ENCODE results near the gene PEAK3. TPM values are rescaled to one million over a fixed set of nuclear protein-coding genes. Genes with fewer than 3 reads are reported as not detected.

The PEAK3 gene
- polyA plus RNA-seq, 1 of the 3 experiments (the other 2 are of a cell fraction): not detected

DNA sequence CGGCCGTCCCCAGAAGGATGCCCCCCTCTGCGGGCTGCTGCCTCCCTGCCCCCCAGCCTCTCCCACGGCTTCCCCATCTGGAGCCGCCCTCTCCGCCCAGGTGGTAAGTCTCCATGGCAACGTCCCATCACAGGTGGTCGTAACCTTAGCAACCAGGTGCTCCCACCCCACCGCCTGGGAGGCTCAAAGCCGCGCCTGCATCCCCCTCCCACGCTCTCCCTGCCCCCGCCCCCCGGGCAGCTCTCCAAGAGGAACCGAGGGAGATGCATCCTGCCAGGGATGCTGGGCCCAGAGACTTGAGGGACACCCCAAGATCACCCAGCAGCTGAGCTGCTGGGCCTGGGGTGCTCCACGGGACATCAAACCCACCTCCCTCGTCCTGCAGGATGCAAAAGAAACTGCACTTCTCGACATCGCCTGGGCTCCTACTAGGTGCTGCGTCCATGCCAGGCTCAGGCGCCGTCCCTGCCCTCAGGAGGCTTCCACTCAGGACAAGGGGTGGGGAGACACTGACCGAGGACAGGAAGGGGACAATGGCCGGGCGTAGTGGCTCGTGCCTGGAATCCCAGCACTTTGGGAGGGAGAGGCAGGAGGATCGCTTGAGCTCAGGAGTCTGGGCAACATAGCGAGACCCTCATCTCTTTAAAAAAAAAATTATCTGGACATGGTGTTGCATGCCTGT is 31.0 kb upstream of the PEAK3 start:
- Histone ChIP-seq H3K9me3 (no peaks in the 10 kb centered on the region), H3K27me3 (ENCODE audit: insufficient read depth) (no peaks in the 10 kb centered on the region), H3K9me2 (no peaks in the 10 kb centered on the region), H3K9ac (no peak overlapping the region), H3K27ac (ENCODE audit: low read depth in 2 of 2, low read length in 1 of 2) (no peak overlapping the region), H3K36me3 (replicated peaks in 1 of 2; ENCODE audit: control insufficient read depth in 1 of 2, insufficient read depth in 2 of 2, low read length in 1 of 2) (no peaks in the 10 kb centered on the region), H2AFZ (ENCODE audit: low read depth) (no peak overlapping the region), H3K4me3 (ENCODE audit: low read depth in 2 of 2, low read length in 1 of 2) (no peak overlapping the region), H4K20me1 (ENCODE audit: insufficient read depth) (no peaks in the 10 kb centered on the region), H3K4me2 (no peak overlapping the region), H3K79me2 (ENCODE audit: insufficient read depth) (no peaks in the 10 kb centered on the region), H3K4me1 (ENCODE audit: control insufficient read depth in 1 of 2, insufficient read depth in 2 of 2, low read depth in 1 of 2, low read length in 1 of 2) (peaks cover 0 to 18% of the 10 kb centered on the region in 2 experiments; a peak in 1 of 4 replicates), H3F3A (replicated peaks; ENCODE audit: insufficient read depth) (peaks cover 8% of the 10 kb centered on the region)
- CTCF ChIA-PET: interaction anchor here (1.0 to 13.0 kb wide), 4 partner anchors 22 to 157 kb away, joined by 3 to 284 read pairs (median 56); partner anchors contain the start of gene PLEKHJ1
- no peak for DNase-seq
- TF ChIP-seq, protein P1, sequence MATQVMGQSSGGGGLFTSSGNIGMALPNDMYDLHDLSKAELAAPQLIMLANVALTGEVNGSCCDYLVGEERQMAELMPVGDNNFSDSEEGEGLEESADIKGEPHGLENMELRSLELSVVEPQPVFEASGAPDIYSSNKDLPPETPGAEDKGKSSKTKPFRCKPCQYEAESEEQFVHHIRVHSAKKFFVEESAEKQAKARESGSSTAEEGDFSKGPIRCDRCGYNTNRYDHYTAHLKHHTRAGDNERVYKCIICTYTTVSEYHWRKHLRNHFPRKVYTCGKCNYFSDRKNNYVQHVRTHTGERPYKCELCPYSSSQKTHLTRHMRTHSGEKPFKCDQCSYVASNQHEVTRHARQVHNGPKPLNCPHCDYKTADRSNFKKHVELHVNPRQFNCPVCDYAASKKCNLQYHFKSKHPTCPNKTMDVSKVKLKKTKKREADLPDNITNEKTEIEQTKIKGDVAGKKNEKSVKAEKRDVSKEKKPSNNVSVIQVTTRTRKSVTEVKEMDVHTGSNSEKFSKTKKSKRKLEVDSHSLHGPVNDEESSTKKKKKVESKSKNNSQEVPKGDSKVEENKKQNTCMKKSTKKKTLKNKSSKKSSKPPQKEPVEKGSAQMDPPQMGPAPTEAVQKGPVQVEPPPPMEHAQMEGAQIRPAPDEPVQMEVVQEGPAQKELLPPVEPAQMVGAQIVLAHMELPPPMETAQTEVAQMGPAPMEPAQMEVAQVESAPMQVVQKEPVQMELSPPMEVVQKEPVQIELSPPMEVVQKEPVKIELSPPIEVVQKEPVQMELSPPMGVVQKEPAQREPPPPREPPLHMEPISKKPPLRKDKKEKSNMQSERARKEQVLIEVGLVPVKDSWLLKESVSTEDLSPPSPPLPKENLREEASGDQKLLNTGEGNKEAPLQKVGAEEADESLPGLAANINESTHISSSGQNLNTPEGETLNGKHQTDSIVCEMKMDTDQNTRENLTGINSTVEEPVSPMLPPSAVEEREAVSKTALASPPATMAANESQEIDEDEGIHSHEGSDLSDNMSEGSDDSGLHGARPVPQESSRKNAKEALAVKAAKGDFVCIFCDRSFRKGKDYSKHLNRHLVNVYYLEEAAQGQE (IDR thresholded peaks at IDR 0.05; ENCODE audit: low read depth, low read length): no peak
- TF ChIP-seq YY1 (IDR thresholded peaks at IDR 0.05; ENCODE audit: low read depth) (no peak), RFX5 (IDR thresholded peaks at IDR 0.05; ENCODE audit: low read length) (no peak), EP300 (IDR thresholded peaks at IDR 0.05; ENCODE audit: borderline replicate concordance in 1 of 2, low read depth in 1 of 2, low read length in 1 of 2) (no peak), TAF1 (IDR thresholded peaks at IDR 0.05; ENCODE audit: borderline replicate concordance, low read depth, low read length) (no peak), FOSL2 (IDR thresholded peaks at IDR 0.05; ENCODE audit: borderline replicate concordance, low read depth) (no peak), POLR2AphosphoS5 (IDR thresholded peaks at IDR 0.05; ENCODE audit: low read depth, low read length) (no peak), GATA2 (CRISPR knock-in tag; IDR thresholded peaks at IDR 0.05) (no peak), NFIC (IDR thresholded peaks at IDR 0.05; ENCODE audit: borderline replicate concordance) (no peak), MEF2A (IDR thresholded peaks at IDR 0.05; ENCODE audit: borderline replicate concordance, low read depth) (no peak), SMC3 (IDR thresholded peaks at IDR 0.05; ENCODE audit: low read depth, low read length) (no peak)
- TF ChIP-seq, protein P2, sequence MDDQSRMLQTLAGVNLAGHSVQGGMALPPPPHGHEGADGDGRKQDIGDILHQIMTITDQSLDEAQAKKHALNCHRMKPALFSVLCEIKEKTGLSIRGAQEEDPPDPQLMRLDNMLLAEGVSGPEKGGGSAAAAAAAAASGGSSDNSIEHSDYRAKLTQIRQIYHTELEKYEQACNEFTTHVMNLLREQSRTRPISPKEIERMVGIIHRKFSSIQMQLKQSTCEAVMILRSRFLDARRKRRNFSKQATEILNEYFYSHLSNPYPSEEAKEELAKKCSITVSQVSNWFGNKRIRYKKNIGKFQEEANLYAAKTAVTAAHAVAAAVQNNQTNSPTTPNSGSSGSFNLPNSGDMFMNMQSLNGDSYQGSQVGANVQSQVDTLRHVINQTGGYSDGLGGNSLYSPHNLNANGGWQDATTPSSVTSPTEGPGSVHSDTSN (IDR thresholded peaks at IDR 0.05): no peak
- TF ChIP-seq, protein P3, sequence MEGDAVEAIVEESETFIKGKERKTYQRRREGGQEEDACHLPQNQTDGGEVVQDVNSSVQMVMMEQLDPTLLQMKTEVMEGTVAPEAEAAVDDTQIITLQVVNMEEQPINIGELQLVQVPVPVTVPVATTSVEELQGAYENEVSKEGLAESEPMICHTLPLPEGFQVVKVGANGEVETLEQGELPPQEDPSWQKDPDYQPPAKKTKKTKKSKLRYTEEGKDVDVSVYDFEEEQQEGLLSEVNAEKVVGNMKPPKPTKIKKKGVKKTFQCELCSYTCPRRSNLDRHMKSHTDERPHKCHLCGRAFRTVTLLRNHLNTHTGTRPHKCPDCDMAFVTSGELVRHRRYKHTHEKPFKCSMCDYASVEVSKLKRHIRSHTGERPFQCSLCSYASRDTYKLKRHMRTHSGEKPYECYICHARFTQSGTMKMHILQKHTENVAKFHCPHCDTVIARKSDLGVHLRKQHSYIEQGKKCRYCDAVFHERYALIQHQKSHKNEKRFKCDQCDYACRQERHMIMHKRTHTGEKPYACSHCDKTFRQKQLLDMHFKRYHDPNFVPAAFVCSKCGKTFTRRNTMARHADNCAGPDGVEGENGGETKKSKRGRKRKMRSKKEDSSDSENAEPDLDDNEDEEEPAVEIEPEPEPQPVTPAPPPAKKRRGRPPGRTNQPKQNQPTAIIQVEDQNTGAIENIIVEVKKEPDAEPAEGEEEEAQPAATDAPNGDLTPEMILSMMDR (IDR thresholded peaks at IDR 0.05): no peak
- TF ChIP-seq, protein P4, sequence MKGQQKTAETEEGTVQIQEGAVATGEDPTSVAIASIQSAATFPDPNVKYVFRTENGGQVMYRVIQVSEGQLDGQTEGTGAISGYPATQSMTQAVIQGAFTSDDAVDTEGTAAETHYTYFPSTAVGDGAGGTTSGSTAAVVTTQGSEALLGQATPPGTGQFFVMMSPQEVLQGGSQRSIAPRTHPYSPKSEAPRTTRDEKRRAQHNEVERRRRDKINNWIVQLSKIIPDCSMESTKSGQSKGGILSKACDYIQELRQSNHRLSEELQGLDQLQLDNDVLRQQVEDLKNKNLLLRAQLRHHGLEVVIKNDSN (IDR thresholded peaks at IDR 0.05; ENCODE audit: borderline replicate concordance, low read depth): no peak
- POLR2A ChIA-PET: no interaction called here
- WGBS (ENCODE audit: low lambda C conversion rate): 51% methylated on average over 11 of the region's 28 CpGs

Measured in SK-N-SH (cell line).